ENCODE data around the gene SLC24A3. TPM values are rescaled to one million over a fixed set of nuclear protein-coding genes. Genes with fewer than 3 reads are reported as not detected.

SLC24A3 gene
- total RNA-seq, 2 donors from 2014 or later = 3.2 to 6.9 TPM

DNA sequence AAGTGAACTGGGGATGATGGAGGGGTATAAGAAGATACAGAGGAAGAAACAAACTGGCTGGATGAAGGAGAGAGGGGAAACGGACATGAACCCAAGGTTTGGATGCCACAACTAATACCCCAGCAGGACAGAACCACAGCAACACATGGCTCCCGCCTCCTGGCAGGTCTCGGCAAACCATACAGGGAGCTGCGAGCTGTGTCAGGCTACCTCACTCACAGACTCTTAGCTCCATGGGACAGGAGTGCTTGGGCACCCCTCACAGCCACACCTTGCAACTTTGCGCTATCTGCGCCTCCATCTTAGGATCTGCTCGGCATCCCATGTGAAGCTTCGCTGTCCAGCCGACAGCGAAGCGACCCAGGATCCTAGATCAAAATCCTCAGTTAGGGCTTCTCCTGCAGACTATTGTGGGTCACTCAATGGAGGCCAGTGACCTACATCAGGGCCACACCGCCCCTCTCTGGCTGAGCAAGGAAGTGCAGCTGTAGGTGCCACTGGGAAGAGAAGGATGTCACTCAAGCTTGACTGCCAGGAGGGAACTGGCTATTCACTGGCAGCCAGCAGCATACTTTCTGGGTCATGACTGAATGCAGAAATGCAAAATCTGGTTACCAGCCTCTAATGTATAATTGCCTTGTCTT is 371.2 kb downstream of the SLC24A3 start:
- peak; percentile 81 for ATAC-seq
- intact Hi-C loops (cut with DNase I, micrococcal nuclease) = loop anchor here in 1 of 2 donors (5.0 kb wide), 1 partner anchor 376 kb away; no protein-coding TSS in a partner anchor
- peak; percentile 32 to 76 for DNase-seq

DNA sequence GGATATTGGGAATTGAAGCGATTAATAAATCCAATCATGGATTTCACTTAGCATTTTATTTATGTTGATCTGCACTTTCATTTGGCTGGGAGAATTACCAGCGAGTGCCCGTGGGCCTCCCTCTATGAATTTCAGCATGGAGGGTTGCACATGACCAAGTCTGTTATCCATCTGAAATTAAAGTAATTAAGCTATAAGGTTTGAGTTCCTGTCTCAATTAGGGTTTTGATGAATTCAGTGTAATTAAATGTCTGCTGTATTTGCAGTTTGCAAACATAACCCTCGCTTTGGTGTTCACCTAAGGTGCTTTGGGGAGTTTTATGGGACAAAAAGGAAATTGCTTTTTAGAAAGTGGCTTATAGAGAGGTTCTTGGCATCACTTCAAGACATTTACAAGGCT is 375.8 kb downstream of the SLC24A3 start:
- DNase-seq = no peak
- ATAC-seq = no peak
- intact Hi-C loops (cut with DNase I, micrococcal nuclease) = no loop called here

DNA sequence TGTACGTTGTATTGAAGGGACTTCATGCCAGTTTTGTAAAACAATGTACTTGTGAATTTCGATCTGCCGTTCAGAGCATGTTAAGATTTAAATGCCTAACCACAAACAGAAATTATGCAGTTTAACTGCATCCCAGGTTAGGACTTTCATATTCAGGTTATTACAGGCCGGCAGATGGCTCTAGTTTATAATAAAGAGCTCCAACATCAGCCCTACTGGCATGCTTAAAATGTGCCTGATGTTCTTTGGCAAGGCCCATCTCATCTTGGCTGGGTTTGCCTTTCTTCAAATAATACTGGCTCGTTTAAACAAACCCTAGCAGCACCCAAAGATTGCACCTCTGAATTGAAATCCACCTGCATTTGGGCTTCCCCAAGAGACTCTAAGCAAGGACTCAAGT is 376.3 kb downstream of the SLC24A3 start:
- intact Hi-C loops (cut with DNase I, micrococcal nuclease) = no loop called here
- ATAC-seq = no peak
- no peak for DNase-seq

- intact Hi-C loops (cut with DNase I, micrococcal nuclease) = no loop called here
- ATAC-seq (no peak), DNase-seq (no peak)
Observed at GRCh38 chr20:19589787-19590362, 377.4 kb downstream of the SLC24A3 start.

GRCh38 chr20:19590382-19590781 is 377.9 kb downstream of the SLC24A3 start:
- intact Hi-C loops (cut with DNase I, micrococcal nuclease) = no loop called here
- ATAC-seq (no peak), DNase-seq (no peak)

- DNase-seq (no peak), ATAC-seq (no peak)
- intact Hi-C loops (cut with DNase I, micrococcal nuclease) = no loop called here
Observed at GRCh38 chr20:19593762-19594161, 381.3 kb downstream of the SLC24A3 start.

DNA sequence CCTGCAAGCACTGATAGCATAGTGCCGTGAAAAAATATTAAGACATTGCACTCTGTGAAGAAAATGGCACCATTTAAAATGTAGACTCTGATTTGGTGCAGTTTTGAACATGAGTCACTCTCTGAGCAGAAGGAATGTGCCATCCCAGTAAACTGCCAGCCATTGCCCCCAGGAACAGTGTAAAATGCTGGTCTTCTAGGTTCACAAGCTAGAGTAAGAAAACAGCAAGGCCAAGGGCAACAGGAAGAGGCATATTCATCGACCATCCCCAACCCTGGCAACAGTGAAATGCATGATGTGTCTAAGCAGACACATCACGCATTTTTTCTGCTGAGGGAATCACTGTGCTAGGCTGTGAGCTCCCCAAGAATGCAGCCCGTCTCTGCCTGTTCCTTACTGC is 382.5 kb downstream of the SLC24A3 start:
- ATAC-seq = no peak
- intact Hi-C loops (cut with DNase I, micrococcal nuclease) = no loop called here

DNA sequence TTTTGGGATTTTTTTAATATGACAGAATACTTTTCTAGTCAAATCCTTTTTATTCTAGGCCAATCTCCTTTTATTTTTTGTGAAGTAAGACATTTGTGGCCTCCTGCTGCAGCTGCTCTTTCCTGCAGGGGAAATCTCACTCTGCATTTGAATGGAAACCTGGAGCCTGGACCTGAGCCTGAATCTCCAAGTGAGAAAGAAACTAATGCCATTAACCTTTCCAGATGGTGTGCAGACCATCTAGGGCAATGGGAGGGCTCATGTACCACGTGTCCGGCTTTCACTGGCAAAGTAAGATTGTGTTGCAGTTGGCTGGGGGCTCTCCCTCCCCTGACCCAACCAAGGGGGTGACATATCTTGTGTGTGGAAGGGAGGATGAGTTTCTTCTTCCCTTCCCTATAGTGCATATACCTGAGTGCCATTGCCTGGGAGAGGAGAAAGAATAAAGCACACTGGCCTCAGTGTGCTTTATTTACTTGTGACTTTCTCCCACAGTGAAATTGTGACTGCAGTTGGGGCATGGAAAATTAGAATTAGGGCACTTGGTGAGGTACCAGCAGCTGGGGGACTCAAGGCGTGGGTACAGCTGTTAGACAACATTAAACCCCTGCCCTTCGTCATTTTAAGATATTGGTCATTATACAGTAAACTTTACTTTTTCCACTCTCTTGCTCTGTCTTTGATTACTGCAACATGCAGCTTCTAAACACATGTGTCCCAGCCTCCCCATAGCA is 385.8 kb downstream of the SLC24A3 start:
- DNase-seq = no peak
- no peak for ATAC-seq
- intact Hi-C loops (cut with DNase I, micrococcal nuclease) = no loop called here

More for the DNA sequence above, 382.5 kb downstream of the SLC24A3 start:
- DNase-seq = no peak

DNA sequence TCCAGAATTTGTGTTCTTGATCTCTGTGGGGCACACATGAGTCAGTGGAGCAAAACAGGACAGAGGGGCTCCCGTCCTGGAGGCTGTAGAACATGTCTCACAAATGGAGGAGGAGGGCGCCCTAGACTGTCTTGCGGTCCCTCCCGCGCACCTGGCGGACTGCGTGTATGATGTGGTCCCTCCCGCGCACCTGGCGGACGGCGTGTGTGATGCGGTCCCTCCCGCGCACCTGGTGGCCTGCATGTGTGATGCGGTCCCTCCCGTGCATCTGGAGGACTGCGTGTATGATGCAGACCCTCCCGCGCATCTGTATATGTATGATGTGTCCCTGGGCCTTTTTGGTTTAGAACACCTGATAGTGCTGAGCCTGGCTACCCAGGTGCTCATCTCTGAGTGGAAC is 386.8 kb downstream of the SLC24A3 start:
- ATAC-seq (no peak), DNase-seq (no peak)
- intact Hi-C loops (cut with DNase I, micrococcal nuclease) = no loop called here

GRCh38 chr20:19600042-19600441 is 387.6 kb downstream of the SLC24A3 start:
- no peak for ATAC-seq
- intact Hi-C loops (cut with DNase I, micrococcal nuclease) = no loop called here
- no peak for DNase-seq

GRCh38 chr20:19601126-19601810 is 388.8 kb downstream of the SLC24A3 start:
- intact Hi-C loops (cut with DNase I, micrococcal nuclease) = no loop called here
- no peak for DNase-seq
- ATAC-seq = no peak

DNA sequence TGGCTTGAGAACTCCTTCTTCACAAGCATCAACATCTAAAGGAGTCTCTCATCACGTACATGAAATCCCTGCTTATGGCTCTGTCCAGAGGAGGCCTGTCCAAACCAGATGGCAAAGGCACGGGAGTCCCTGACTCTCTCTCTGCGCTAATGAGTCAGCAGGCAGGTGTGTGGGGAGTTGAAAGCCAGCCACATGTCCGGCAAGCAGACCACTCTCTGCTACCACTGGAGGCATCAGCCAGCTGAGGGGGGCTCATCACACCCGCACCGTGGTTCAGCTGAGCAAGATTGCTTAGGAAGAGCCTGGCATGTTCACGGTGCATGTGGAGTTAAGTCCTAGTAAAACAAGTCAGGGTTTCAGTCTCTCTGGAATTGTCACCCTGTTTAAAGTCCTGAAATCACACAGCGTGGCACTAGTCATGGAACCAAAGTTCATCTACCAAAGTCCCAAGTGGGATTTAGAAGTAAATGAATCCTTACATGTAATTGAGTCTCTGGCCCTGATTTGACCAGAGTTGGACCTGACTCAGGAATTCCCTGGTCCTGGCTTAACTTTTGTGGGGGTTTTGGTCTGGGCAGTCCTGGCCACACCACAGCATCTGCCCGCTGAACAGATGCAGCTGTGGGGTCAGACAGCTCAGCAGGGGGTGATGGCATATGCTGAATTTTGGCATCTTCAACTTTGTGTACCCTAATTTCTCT is 390.4 kb downstream of the SLC24A3 start:
- intact Hi-C loops (cut with DNase I, micrococcal nuclease) = no loop called here
- no peak for ATAC-seq
- no peak for DNase-seq

DNA sequence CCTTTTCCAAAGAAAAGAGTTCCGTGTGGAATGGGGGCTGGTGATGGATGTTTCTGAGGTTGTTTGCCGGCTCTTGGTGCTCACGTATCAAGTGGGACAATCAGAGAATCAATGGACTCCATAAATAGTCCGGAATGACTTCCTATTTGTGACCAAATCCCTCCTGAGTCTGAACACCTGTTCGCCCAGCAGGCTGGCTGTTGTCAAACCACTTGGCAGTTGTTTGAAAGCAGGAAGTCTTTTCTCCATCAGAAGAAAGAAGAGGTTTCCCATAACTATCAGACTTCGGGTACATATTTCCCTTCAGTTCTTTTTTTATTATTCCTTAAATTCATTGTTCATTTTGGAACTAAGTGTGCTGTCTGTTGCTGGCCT is 390.9 kb downstream of the SLC24A3 start:
- DNase-seq (no peak), ATAC-seq (no peak)
- intact Hi-C loops (cut with DNase I, micrococcal nuclease) = no loop called here

DNA sequence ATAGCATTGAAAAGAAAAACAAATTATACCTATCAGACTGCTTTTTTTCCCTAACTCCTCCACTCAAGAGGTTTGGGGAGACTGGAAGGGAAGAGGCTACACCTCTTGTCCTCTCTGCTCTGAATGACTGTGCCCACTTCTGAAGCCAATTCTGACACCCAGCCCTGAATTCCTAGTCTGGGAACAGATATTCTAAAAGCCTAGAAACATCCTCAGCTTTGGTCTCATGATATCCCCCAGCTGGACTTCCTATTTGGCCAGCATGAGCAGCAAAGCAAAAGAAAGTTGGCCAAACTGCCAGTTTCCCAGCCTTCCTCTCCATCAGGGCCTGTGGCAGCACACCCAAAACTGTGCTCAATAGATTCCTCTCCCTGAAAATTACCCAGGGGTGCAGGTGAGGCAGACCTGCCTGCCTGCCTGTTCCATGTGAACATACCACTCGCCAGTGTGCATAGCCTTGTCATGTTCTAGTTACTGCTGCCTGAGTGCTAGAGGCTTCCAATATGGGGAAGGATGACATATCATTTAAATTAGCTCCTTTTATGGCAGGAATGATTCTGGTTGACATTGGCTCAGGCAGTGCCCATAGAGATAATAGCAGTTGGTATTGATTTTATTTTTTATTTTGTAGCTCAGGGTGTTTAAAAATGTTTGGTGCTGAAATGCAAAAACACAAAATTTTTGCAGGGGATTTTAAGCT is 393.5 kb downstream of the SLC24A3 start:
- no peak for ATAC-seq

DNA sequence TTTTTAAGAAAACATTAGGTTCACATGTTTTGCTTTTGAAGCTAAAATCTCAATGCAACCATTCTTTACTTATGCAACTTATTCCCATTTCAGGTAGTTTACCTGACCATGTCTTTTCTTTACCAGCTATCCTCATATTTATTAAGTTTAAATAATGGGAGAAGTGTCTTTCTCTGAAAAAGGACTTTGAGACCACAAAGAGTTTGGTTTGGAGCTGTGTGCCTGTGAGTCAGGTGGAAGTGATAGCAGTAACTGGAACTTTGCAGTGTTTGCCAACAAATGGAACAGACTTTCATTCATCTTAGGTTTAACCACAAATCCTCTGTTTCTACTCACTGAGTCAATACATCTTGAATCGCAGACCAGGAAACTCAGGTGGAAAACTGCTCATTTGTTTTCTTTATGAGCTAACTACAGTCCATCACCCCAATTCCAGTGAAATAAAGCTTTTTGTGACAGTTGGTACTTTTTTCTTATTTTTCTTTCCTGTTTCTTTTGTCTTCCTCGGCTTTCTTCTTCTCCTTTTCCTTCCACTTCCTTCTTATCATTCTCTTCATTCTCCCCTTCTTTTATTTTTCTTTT is 397.3 kb downstream of the SLC24A3 start:
- ATAC-seq = peak; percentile 66
- intact Hi-C loops (cut with DNase I, micrococcal nuclease) = no loop called here
- DNase-seq = no peak

More for the DNA sequence above, 393.5 kb downstream of the SLC24A3 start:
- intact Hi-C loops (cut with DNase I, micrococcal nuclease) = no loop called here
- no peak for DNase-seq

DNA sequence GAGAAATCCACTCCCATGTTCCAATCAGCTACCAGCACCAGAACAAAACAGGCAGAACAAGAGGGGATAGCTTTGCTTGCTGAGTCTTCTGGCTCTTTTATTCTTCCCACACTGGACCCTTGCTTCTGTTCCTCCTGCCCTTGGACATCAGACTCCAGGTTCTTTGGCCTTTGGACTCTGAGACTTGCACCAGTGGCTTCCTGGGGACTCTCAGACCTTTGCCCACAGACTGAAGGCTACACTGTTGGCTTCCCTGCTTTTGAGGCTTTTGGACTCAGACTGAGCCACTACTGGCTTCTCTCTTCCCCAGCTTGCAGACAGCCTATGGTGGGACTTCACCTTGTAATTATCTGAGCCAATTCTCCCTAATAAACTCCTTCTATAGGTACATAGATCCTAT is 403.2 kb downstream of the SLC24A3 start:
- DNase-seq = no peak
- ATAC-seq = no peak
- intact Hi-C loops (cut with DNase I, micrococcal nuclease) = no loop called here

DNA sequence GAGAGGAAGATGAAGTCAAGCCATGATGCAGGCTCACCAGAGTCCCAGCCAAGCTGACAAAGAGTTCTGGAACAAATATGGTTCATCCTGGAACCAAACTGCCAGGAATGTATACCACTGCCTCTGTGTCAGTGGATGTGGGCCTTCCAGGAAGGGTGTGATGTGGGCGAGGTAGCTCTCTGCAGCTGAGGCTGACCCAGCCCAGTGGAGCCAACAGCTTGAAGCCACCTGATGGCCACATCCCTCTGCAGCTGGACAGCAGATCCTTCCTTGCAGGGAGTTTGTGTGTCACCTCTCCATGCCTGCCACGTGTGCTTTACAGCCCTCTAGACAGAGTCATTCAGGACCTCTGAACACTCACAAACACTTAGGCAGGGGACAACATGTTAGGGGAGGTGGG is 403.6 kb downstream of the SLC24A3 start:
- intact Hi-C loops (cut with DNase I, micrococcal nuclease) = no loop called here
- DNase-seq (no peak), ATAC-seq (no peak)

DNA sequence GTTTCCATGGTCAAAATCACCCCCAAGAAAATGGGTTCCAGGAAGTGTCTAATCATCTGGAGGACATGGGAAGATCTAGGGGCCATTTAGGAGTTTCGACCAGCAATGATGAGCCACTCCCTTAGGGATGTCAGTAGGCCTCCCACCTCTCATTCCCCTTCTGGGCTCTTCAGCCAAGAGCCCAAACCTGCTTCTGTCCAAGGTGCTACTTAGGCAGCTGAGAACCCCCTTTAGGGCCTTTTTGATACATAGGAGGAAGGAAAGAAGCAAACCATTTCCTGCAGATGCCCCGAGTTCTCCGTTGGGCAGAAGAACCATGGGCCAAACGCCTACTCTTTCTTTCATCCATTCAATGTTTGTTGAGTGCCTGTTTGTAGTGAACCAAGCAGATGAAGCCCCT is 404.2 kb downstream of the SLC24A3 start:
- ATAC-seq (no peak), DNase-seq (no peak)
- intact Hi-C loops (cut with DNase I, micrococcal nuclease) = no loop called here
